ENCODE results near the gene FBXW9.

- TF ChIP-seq, protein P1, sequence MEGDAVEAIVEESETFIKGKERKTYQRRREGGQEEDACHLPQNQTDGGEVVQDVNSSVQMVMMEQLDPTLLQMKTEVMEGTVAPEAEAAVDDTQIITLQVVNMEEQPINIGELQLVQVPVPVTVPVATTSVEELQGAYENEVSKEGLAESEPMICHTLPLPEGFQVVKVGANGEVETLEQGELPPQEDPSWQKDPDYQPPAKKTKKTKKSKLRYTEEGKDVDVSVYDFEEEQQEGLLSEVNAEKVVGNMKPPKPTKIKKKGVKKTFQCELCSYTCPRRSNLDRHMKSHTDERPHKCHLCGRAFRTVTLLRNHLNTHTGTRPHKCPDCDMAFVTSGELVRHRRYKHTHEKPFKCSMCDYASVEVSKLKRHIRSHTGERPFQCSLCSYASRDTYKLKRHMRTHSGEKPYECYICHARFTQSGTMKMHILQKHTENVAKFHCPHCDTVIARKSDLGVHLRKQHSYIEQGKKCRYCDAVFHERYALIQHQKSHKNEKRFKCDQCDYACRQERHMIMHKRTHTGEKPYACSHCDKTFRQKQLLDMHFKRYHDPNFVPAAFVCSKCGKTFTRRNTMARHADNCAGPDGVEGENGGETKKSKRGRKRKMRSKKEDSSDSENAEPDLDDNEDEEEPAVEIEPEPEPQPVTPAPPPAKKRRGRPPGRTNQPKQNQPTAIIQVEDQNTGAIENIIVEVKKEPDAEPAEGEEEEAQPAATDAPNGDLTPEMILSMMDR (conservative IDR thresholded peaks at IDR 0.05; ENCODE audit: low read length) = no peak
- no peak for TF ChIP-seq EZH2phosphoT487 (IDR thresholded peaks at IDR 0.05; ENCODE audit: borderline replicate concordance, low read depth, low read length)
Measured at GRCh38 chr19:12667731-12668302, 28.6 kb downstream of the FBXW9 start.

Data from OCI-LY7 (cell line).